Stimulated activated CD8-positive, alpha-beta memory T cell treated with anti-CD3 and anti-CD28 coated beads, Interleukin-7, amount 100 ng/mL, for 48 hours (primary cell): Measurements from ENCODE around the gene TMEM176B.
A peak's percentile ranks its signal among the peaks of the same experiment; 100 is the strongest.
"Not testable (repeated sequence)": the region's sequence is repeated elsewhere in the genome, so short reads cannot be mapped to it uniquely, and the experiment has no call there.

ENCODE experiments used
- DNase-seq, 2 donors: peaks; one replicate each; pipeline ENCODE4 v3.0.0-alpha.2; 2020; ENCODE audit warnings: low read depth in 1 of 2; ENCODE audit errors: extremely low read depth in 1 of 2

The TMEM176B gene

GRCh38 chr7:150791746-150792452 is 8.3 kb downstream of the TMEM176B start:
- no peak for DNase-seq

DNA sequence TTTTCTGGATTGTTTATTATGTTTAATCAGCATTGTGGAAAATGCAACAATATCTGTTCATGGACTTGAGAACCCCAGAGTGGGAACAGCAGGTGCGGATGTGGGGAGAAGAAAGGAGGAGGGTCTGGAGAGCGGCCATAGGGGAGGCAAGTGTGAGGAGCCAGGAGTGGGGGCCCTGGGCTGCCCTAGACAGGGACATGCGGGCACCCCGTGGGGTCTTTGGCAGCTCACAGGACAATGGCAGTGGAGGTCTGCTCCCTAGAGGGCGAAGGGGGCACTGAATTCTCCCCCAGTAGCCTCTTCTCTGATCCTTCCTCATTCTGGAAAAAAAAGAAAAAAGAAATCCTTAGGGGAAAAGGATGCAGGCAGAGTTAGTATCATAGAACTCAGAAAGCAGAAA is 8.9 kb downstream of the TMEM176B start:
- DNase-seq: no peak

DNA sequence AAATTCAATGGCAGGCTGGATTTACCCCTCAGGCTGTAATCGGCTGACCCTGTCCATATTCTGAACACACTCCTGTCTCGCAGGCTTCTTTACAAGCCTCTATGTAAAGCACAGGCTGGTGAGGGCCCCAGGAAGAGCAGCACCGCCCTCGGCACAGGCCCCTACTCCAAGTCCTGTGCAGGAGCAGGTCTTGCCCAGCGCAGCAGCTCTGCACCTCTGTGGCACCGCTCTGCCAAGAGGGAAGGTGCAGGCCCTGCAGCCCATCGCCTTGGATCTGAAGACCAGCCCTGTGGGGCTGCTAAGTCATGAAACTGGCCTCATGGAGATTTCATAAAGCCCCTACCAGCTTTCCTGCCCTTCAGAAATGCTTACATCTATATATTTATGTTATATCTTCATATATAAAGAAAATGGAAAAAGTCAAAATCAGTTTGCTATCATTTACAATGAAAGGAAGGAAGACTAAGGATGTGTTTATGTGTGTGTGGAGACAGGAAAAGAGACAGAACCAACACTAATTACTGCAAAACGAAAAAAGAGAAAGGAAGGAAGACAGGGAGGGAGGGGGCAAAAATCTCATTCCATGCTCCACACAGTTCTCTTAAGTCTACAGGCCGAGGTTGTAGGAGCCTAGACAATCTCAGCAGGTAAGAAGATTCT is 9.6 kb downstream of the TMEM176B start:
- DNase-seq: no peak

GRCh38 chr7:150788474-150789269 is 11.5 kb downstream of the TMEM176B start:
- DNase-seq: no peak

DNA sequence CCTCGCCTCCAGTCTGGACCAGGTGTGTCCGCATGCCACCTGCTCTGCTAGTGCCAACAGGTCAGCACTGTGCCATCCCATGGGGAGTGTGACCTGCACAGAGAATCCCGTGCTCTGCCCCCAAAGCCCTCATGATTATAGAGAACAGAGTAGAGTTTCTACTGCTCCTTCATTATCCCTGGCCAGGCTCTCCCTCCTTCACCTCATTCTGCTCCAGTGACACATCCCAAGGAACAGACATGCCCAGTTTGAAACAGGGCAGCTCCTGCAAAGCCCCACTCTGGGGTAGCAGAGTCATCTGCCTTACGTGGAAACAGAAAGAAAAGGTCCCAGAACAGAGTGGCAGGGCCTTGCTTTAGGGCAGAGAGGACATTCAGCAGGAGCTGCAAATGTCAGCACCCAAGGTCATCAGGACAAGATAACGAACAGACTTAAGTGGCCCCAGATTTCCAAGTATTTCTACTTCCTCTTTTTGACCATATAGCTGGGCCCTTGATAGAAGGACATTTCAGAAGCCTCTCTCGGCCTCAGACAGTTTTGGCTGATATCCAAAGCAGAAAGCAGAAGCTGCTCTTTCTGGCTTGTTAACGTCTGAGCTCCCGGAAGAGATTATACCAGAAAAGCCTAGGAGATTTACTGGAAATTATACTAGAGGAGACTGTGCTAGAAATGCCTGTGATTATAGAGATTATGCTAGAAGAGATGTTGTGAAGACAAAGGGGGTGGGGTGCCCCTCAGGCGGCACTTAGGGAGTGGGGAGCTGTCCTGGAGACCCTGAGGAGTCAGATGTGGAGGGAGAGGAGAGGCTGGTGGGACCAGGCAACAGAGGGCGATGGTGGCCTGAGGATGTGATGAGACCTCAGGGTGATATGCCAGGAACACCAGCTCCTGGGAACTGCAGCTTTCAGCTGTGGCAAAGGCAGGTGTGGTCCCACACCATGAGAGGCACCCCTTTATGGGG is 12.6 kb downstream of the TMEM176B start:
- DNase-seq: no peak

DNA sequence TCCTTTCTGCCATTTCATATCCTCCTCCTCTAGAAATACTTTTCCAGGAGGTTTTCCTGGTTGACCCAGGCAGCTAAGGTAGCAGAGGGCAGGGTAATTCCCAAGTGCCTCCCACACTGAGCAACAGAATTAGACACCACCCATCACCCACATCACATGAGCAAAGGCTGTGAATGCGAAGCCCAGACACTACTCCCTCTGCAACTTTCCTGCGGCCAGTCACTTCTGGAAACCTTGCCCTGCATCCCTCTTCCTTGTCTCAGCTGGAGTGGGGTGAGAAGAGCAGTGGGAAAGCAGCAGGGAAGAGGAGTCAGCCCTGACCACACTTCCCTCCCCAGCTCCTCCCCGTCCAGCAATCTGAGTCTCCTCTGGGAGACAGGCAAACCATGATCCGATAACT is 15.2 kb downstream of the TMEM176B start:
- no peak for DNase-seq

DNA sequence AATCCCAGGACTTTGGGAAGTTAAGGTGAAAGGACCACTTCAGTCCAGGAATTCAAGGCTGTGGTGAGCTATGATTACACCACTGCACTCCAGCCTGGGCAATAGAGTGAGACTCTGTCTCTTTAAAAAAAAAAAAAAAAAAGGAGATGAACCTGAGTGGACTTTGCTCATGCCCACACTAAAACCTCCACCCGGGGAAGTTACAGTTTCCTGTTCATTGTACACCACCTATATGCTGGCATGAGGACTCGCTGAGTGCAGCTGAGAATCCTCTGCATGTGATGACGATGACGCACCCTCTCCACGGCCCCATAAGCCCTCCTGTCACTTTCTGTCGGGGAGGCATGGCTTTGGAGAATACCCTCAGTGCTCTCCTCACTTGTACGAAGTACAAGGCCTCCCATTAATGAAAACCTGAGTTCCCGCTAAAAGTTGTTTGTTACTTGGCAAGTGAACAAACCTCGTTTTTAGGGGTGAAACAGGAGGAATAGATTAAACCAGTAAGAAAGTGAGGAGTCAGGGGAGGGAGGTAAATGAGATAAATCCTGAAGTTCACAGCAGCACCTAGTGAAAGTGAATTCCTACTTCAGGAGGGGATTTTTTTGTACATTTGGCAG is 15.9 kb downstream of the TMEM176B start:
- no peak for DNase-seq

DNA sequence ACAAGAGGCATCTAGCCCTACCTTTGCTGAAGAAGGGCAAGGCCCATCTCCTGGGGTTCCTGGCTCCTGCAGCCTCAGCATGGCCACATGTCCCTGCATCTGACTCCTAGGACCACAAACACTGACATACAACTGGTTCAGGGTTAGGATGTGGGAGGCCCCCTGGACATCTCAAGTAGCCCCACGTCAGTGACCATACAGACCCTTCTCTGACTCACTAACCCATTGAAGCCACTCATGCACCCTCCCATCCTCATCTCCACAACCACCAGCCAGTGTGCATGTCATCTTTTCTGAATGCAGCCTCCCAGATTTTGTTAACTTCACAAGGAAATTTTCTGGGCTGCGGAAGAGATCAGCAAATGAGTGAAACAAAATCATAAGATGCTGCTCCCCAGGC is 18.2 kb downstream of the TMEM176B start:
- no peak for DNase-seq

DNA sequence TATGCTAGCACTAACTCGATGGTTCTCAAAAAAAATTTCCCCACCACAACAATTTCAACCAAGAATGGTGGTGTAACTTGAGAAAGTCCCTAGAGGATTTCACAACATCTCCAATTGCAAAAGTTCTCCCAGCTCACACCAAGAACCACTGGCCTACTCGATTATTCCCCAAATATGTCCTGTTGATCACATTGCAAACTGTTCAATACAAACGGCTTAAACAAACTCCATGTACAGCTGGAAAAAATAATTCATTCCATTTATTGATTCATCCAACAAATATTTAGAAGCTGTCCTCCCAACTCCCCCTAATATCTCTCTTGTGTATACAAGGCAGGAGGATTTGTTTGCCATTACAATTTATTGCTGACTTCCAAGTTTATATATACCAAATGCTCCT is 19.1 kb downstream of the TMEM176B start:
- DNase-seq: no peak

- no peak for DNase-seq
Measured at GRCh38 chr7:150780292-150780691, 19.9 kb downstream of the TMEM176B start.

DNA sequence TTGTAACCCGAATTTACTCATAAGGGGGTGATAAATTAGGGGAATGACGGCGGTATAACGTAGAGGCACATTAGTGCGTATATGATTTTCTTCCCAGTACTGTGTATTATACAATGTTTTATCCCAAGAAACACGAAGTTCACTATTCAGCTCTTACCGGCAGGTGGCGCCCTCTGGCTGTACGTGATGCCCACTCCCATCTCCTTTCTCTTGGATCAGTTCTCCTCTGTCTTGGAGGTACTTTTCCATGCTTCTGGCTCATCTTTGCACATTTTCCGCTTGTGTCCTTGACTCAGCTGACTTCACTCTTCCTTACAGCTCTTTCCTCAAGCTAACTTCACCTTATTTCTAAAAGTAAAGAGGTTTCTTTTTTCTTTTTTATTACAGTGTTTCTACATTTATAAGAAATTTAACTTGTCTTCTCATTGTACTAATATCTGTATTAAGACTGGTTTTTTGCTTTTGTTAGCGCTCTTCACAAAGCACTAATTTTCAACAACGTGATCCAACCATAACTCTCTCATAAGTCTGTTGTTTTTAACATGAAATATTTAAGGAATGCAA is 21.3 kb downstream of the TMEM176B start:
- peak in 1 of 2 donors; percentile 49 for DNase-seq

DNA sequence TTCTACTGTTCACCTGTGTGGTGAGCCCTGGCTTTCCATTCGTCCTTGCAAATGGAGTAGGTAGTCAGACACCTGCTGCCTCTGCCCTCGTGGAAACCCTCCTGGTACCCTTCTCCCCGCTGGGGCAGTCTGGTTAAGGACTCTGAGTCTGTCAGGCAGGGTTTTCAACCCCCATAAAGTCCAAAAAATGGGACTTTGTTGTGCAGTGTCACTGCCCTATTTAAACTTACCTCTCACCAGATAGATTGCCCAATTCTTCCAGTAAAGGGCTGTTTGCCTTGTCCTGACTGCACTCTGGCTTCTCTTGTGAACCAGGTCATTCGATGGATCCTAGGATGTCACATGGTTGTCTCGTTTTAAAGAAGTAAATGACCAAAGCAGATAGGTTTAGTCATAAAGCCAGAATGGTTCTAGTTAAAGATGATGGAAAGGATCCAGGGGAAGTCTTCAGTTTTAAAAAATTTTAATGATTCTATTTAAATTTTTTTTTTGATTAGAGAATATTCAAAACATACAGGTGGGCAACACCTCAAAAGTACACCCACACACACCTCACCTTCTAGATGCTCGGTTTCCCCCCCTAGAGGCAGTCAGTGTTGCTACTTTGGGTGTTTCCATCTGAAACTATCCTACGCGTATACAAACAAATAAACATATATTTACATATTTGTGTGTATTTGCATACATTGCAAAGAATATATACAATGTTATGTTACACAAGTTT is 22.0 kb downstream of the TMEM176B start:
- DNase-seq: no peak

DNA sequence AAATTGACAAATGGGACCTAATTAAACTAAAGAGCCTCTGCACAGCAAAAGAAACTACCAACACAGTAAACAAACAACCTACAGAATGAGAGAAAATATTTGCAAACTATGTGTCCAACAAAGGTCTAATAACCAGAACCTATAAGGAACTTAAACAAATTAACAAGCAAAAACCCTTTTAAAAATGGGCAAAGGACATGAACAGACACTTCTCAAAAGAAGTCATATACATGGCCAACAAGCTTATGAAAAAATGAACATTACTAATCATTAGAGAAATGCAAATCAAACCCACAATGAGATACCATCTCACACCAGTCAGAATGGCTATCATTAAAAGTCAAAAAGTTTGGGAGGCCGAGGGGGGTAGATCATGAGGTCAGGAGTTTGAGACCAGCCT is 26.0 kb downstream of the TMEM176B start:
- DNase-seq: not testable (repeated sequence)

GRCh38 chr7:150769768-150770167 is 30.4 kb downstream of the TMEM176B start:
- DNase-seq: no peak

DNA sequence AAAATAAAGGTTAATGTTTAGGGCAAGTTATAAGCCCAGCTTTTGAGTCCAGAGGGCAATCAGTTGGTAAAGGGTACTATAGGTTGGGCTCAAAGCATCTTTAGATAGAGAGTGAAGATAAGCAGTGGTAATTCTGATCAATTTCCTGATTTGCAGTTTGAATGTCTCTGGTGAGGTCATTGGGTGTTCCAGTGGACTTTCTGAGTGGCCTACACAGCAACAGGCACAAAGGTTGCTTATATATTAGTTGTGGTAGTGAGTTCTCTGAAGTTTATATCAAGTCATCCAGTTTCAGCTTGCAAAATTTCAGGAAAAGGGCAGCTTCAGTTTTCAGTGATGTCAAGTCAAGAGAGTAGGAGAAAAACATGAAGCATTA is 33.8 kb downstream of the TMEM176B start:
- DNase-seq: no peak

GRCh38 chr7:150759479-150759878 is 40.7 kb downstream of the TMEM176B start:
- DNase-seq: no peak

GRCh38 chr7:150756858-150757257 is 43.3 kb downstream of the TMEM176B start:
- no peak for DNase-seq

DNA sequence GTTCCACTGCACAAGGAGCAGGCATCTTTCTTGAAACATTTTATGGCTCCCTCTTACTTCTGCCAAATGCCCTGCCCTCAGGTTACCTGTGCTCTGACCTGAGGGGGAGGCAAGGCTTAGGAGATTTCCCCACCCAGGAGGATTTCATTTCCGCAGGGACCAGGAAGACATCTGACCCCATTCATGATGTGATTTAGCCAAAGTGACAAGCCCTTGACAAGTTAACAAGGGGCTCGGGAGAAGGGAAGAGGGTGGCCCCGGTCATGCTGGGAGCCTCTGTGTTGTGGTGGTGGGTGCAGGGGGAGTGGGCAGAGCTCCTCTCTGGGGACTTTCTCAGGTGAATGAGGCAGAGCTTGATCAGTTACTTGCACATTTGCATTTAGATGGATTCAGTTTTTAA is 44.0 kb downstream of the TMEM176B start:
- no peak for DNase-seq

DNA sequence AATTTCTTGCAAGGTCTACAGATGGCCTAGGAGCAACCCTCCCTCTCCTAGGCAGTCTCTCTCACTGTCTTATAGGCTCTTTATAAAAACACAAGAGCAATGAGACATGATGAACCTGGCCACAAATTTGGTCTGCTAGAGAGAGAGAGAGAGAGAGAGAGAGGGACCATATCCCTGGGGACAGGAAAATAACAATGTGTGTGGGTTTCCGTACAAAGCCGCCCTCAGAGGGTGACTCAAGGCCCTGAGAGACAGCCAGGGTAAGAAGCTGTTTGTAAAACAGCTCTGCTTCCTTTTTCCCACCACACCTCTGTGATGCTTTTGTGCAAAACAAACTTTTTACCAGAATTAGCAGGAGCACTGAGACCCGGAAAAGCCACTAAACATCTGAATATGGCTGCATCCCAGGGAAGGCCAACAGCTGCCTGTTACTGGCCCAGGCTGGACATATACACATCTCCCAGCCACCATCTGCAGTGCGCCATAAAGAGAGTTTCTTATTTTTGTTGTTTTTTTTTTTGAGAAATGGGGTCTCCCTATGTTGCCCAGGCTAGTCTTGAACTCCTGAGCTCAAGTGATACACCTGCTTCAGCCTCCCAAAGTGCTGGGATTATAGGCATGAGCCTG is 44.6 kb downstream of the TMEM176B start:
- DNase-seq: peak in 1 of 2 donors; percentile 73
